ENCODE data around the gene TNFRSF18.

TNFRSF18 gene

GRCh38 chr1:1206966-1207531 lies 657 bp upstream of the TNFRSF18 start:
- no peak for TF ChIP-seq REST (IDR thresholded peaks at IDR 0.05; ENCODE audit: insufficient read depth in 1 of 2, low read depth in 2 of 2, low read length in 2 of 2)
- TF ChIP-seq TAF1 (IDR thresholded peaks at IDR 0.05; ENCODE audit: borderline replicate concordance, insufficient read depth, low read length): no peak
- TF ChIP-seq POLR2AphosphoS5 (IDR thresholded peaks at IDR 0.05; ENCODE audit: low read depth, low read length): no peak
- no peak for TF ChIP-seq SIN3A (IDR thresholded peaks at IDR 0.05; ENCODE audit: borderline replicate concordance, insufficient read depth, low read length)
- no peak for TF ChIP-seq FOXP2 (optimal IDR thresholded peaks at IDR 0.05; ENCODE audit: borderline replicate concordance, extremely low read depth, extremely low read length, insufficient read depth)

- TF ChIP-seq SIN3A (IDR thresholded peaks at IDR 0.05; ENCODE audit: borderline replicate concordance, insufficient read depth, low read length) (no peak), FOXP2 (optimal IDR thresholded peaks at IDR 0.05; ENCODE audit: borderline replicate concordance, extremely low read depth, extremely low read length, insufficient read depth) (no peak), REST (IDR thresholded peaks at IDR 0.05; ENCODE audit: insufficient read depth in 1 of 2, low read depth in 2 of 2, low read length in 2 of 2) (no peak)
Observed at GRCh38 chr1:1205769-1206375, 520 bp downstream of the TNFRSF18 start.

- no peak for TF ChIP-seq POLR2AphosphoS5 (IDR thresholded peaks at IDR 0.05; ENCODE audit: low read depth, low read length)
- no peak for TF ChIP-seq FOXP2 (optimal IDR thresholded peaks at IDR 0.05; ENCODE audit: borderline replicate concordance, extremely low read depth, extremely low read length, insufficient read depth)
- TF ChIP-seq TAF1 (IDR thresholded peaks at IDR 0.05; ENCODE audit: borderline replicate concordance, insufficient read depth, low read length): no peak
- no peak for TF ChIP-seq SIN3A (IDR thresholded peaks at IDR 0.05; ENCODE audit: borderline replicate concordance, insufficient read depth, low read length)
- no peak for TF ChIP-seq REST (IDR thresholded peaks at IDR 0.05; ENCODE audit: insufficient read depth in 1 of 2, low read depth in 2 of 2, low read length in 2 of 2)
Observed at GRCh38 chr1:1204998-1205768, 1.2 kb downstream of the TNFRSF18 start.

GRCh38 chr1:1204425-1204920 lies 1.9 kb downstream of the TNFRSF18 start:
- TF ChIP-seq REST (IDR thresholded peaks at IDR 0.05; ENCODE audit: insufficient read depth in 1 of 2, low read depth in 2 of 2, low read length in 2 of 2): no peak
- no peak for TF ChIP-seq SIN3A (IDR thresholded peaks at IDR 0.05; ENCODE audit: borderline replicate concordance, insufficient read depth, low read length)
- TF ChIP-seq FOXP2 (optimal IDR thresholded peaks at IDR 0.05; ENCODE audit: borderline replicate concordance, extremely low read depth, extremely low read length, insufficient read depth): no peak
- TF ChIP-seq POLR2AphosphoS5 (IDR thresholded peaks at IDR 0.05; ENCODE audit: low read depth, low read length): no peak
- no peak for TF ChIP-seq TAF1 (IDR thresholded peaks at IDR 0.05; ENCODE audit: borderline replicate concordance, insufficient read depth, low read length)

All from PFSK-1 (cell line).